GM21423 (cell line): ENCODE data around the gene CDKAL1.
A peak's percentile ranks its signal among the peaks of the same experiment; 100 is the strongest.
"Not testable (repeated sequence)": the region's sequence is repeated elsewhere in the genome, so short reads cannot be mapped to it uniquely, and the experiment has no call there.

Experiments
- ATAC-seq: cut with Tn5 transposase; IDR thresholded peaks from one replicate; pipeline ENCODE4 v1.9.1; 2021; ENCODE audit warnings: mild to moderate bottlenecking, moderate library complexity; ENCODE audit not compliant: unreplicated experiment

Gene CDKAL1

GRCh38 chr6:20549398-20549797 is 15.1 kb downstream of the CDKAL1 start:
- ATAC-seq, result not testable (repeated sequence)

GRCh38 chr6:20554326-20554725 is 20.1 kb downstream of the CDKAL1 start:
- no peak for ATAC-seq

GRCh38 chr6:20554817-20555216 is 20.6 kb downstream of the CDKAL1 start:
- no peak for ATAC-seq

GRCh38 chr6:20559924-20560551 is 25.8 kb downstream of the CDKAL1 start:
- ATAC-seq, result no peak

GRCh38 chr6:20563377-20563776 is 29.1 kb downstream of the CDKAL1 start:
- no peak for ATAC-seq

GRCh38 chr6:20564269-20564668 is 30.0 kb downstream of the CDKAL1 start:
- ATAC-seq, result no peak

GRCh38 chr6:20564777-20565176 is 30.5 kb downstream of the CDKAL1 start:
- ATAC-seq, result peak; percentile 84

GRCh38 chr6:20565342-20565741 is 31.1 kb downstream of the CDKAL1 start:
- ATAC-seq, result peak; percentile 22

- ATAC-seq, result no peak
Observed at GRCh38 chr6:20566109-20566508, 31.9 kb downstream of the CDKAL1 start.

- ATAC-seq, result no peak
Observed at GRCh38 chr6:20569000-20569610, 34.8 kb downstream of the CDKAL1 start.

GRCh38 chr6:20571261-20571660 is 37.0 kb downstream of the CDKAL1 start:
- ATAC-seq, result no peak

- ATAC-seq, result no peak
Observed at GRCh38 chr6:20572288-20572687, 38.0 kb downstream of the CDKAL1 start.

- ATAC-seq, result no peak
Observed at GRCh38 chr6:20572940-20573339, 38.7 kb downstream of the CDKAL1 start.

- no peak for ATAC-seq
Observed at GRCh38 chr6:20574355-20574754, 40.1 kb downstream of the CDKAL1 start.

GRCh38 chr6:20575125-20575524 is 40.9 kb downstream of the CDKAL1 start:
- no peak for ATAC-seq

GRCh38 chr6:20575704-20576451 is 41.6 kb downstream of the CDKAL1 start:
- ATAC-seq, result no peak

GRCh38 chr6:20577173-20577688 is 43.0 kb downstream of the CDKAL1 start:
- ATAC-seq, result no peak

GRCh38 chr6:20581070-20581469 is 46.8 kb downstream of the CDKAL1 start:
- no peak for ATAC-seq

- no peak for ATAC-seq
Observed at GRCh38 chr6:20582586-20583443, 48.6 kb downstream of the CDKAL1 start.

- ATAC-seq, result no peak
Observed at GRCh38 chr6:20583444-20583800, 49.2 kb downstream of the CDKAL1 start.

- no peak for ATAC-seq
Observed at GRCh38 chr6:20584100-20584731, 50.0 kb downstream of the CDKAL1 start.
